Measurements from ENCODE around the gene HSPD1.

The HSPD1 gene

GRCh38 chr2:197442857-197443256 is 56.8 kb downstream of the HSPD1 start:
- DNase-seq (ENCODE audit: low read depth in 1 of 2, low spot score in 1 of 2): no peak

GRCh38 chr2:197437380-197437779 is 62.3 kb downstream of the HSPD1 start:
- no peak for DNase-seq (ENCODE audit: low read depth in 1 of 2, low spot score in 1 of 2)
